Camera-type eye (tissue), 1 donor: ENCODE results near the gene TMEM248. TPM values are rescaled to one million over a fixed set of nuclear protein-coding genes. Genes with fewer than 3 reads are reported as not detected.

Source experiments
- total RNA-seq: library from RNA; depleted of rRNA; stranded (reverse); fragments of >200 nt; gene quantifications from one replicate; pipeline ENCODE4 v1.2.3, GENCODE V29; 2014

TMEM248 gene
- total RNA-seq, result 77.2 TPM

GRCh38 chr7:66920769-66921395 lies at the start of gene TMEM248:
Gene TMEM248, plus strand, starts transcription at chr7:66921225. Its CDS starts 20,641 bp downstream, at chr7:66941866.

GRCh38 chr7:66995050-66995776 lies 74.2 kb downstream of the TMEM248 start, which contains the start of gene SBDS:
Gene SBDS, minus strand, starts transcription at chr7:66995586. Its CDS starts 169 bp downstream, at chr7:66995417.

GRCh38 chr7:66996444-66997191 lies 75.6 kb downstream of the TMEM248 start, which contains the start of gene TYW1:
Gene TYW1, plus strand, starts transcription at chr7:66996833. Its CDS starts 146 bp downstream, at chr7:66996979.

Other genes starting within 250 kb of the TMEM248 start
- gene RABGEF1, start 180.5 kb upstream of the TMEM248 start, total RNA-seq, result 45.5 TPM
- 81.7 TPM for gene SBDS, start 74.4 kb downstream of the TMEM248 start, total RNA-seq
- gene TYW1, start 75.6 kb downstream of the TMEM248 start, total RNA-seq, result 28.1 TPM